Peyer's patch (tissue), 4 donors: ENCODE data around the gene LYG2. TPM values are rescaled to one million over a fixed set of nuclear protein-coding genes. Genes with fewer than 3 reads are reported as not detected.
"Not testable (repeated sequence)": the region's sequence is repeated elsewhere in the genome, so short reads cannot be mapped to it uniquely, and the experiment has no call there.

ENCODE experiments used
- DNase-seq, 3 donors: peaks; one replicate each; pipeline ENCODE4 v3.0.0-alpha.2; 2017 to 2019
- H3K27ac ChIP-seq, 4 donors: fragments of 200-600 bp; sonication (generic); one replicate each; pipeline ENCODE4 v1.5.1; 2016 to 2019
- H3K27me3 ChIP-seq, 2 donors: fragments of 200-600 bp; sonication (generic); one replicate each; pipeline ENCODE4 v1.5.1; 2019
- H3K36me3 ChIP-seq, 3 donors: fragments of 200-600 bp; sonication (generic); one replicate each; pipeline ENCODE4 v1.5.1; 2016 to 2019
- H3K4me1 ChIP-seq, 4 donors: fragments of 200-600 bp; sonication (generic); one replicate each; pipeline ENCODE4 v1.5.1; 2016 to 2019
- H3K4me3 ChIP-seq, 4 donors: fragments of 200-600 bp; sonication (generic); 1 replicate in 3 of 4; 2 replicates in 1 of 4; pipeline ENCODE4 v1.5.1; 2016 to 2019; ENCODE audit warnings: mild to moderate bottlenecking in 1 of 4
- H3K9me3 ChIP-seq, 4 donors: fragments of 200-600 bp; sonication (generic); one replicate each; pipeline ENCODE4 v1.5.1; 2016 to 2019; ENCODE audit warnings: mild to moderate bottlenecking in 1 of 4
- POLR2A ChIP-seq, 2 donors: fragments of 450-650 bp; IDR thresholded peaks; one replicate each; pipeline ENCODE4 v1.5.1; 2017; ENCODE audit warnings: antibody characterized with exemption in 2 of 2, mild to moderate bottlenecking in 2 of 2, moderate library complexity in 2 of 2
- small RNA-seq, 2 donors: library from RNA; depleted of rRNA; stranded (forward); fragments of <200 nt; gene quantifications; one replicate each; pipeline ENCODE3, GENCODE V24; 2016
- total RNA-seq, 4 donors: library from RNA; depleted of rRNA; stranded (reverse); fragments of >200 nt; gene quantifications; one replicate each; pipeline ENCODE4 v1.1.0, GENCODE V29; 2016

The LYG2 gene
- total RNA-seq, 4 donors from 2014 or later = not detected

- no peaks in the 10 kb centered on the region for H3K27me3 ChIP-seq
- H3K4me1 ChIP-seq = no peaks in the 10 kb centered on the region
- no peak overlapping the region for H3K27ac ChIP-seq
- TF ChIP-seq POLR2A (IDR thresholded peaks at IDR 0.05) = no peak
- H3K9me3 ChIP-seq = no peaks in the 10 kb centered on the region
- DNase-seq = no peak
- H3K4me3 ChIP-seq = no peak overlapping the region
- peaks cover 0 to 27% (median 0%) of the 10 kb centered on the region in 3 donors for H3K36me3 ChIP-seq
Measured at GRCh38 chr2:99198103-99198841, 57.2 kb downstream of the LYG2 start.

GRCh38 chr2:99192364-99192763, 63.1 kb downstream of the LYG2 start:
- not testable (repeated sequence) for H3K27me3 ChIP-seq, H3K9me3 ChIP-seq
- peaks cover 0 to 73% (median 0%) of the 10 kb centered on the region in 3 donors for H3K36me3 ChIP-seq

More at GRCh38 chr2:99192364-99192763, 63.1 kb downstream of the LYG2 start:
- not testable (repeated sequence) for H3K27ac ChIP-seq, H3K4me3 ChIP-seq, DNase-seq, H3K4me1 ChIP-seq

Small RNA genes lying within 50 kb of the gene (small RNA-seq; reads per million reads assigned to genes)
- 0 reads per million in 2 donors for gene AC092587.1

Other genes starting within 250 kb of the LYG2 start
- gene C2orf15, start 114.0 kb downstream of the LYG2 start, total RNA-seq = 1 to 10 TPM in 3 of 4 donors, not detected in 1; 3.7 to 7.1 (median 5.4) TPM
- gene TSGA10, start 100.7 kb downstream of the LYG2 start, total RNA-seq = 10 to 100 TPM in 2 of 4 donors, 1 to 10 TPM in 2; 6.7 to 21.5 (median 11.0) TPM
- gene LIPT1, start 100.7 kb downstream of the LYG2 start, total RNA-seq = 10 to 100 TPM in 2 of 4 donors, 1 to 10 TPM in 2; 6.1 to 23.9 (median 10.7) TPM
- 10 to 100 TPM; 21.7 to 42.1 (median 34.0) TPM for gene MITD1, start 74.6 kb downstream of the LYG2 start, total RNA-seq
- gene MRPL30, start 74.5 kb downstream of the LYG2 start, total RNA-seq = 10 to 100 TPM; 17.1 to 38.0 (median 23.8) TPM
- 1 to 10 TPM; 2.8 to 3.8 (median 3.5) TPM for gene LYG1, start 45.5 kb upstream of the LYG2 start, total RNA-seq
- gene TXNDC9, start 80.7 kb upstream of the LYG2 start, total RNA-seq = 10 to 100 TPM; 39.2 to 80.0 (median 40.9) TPM
- gene EIF5B, start 81.7 kb upstream of the LYG2 start, total RNA-seq = 10 to 100 TPM; 23.6 to 40.4 (median 30.7) TPM
- gene REV1, start 234.4 kb upstream of the LYG2 start, total RNA-seq = 10 to 100 TPM; 82.6 to 89.5 (median 85.3) TPM